H1 (cell line): ENCODE measurements around the gene EFCAB3.

ENCODE experiments used
- ATF2 ChIP-seq: IDR thresholded peaks from 2 replicates; pipeline ENCODE4 v1.6.1; 2012; ENCODE audit warnings: low read length, inconsistent platforms
- BACH1 ChIP-seq: IDR thresholded peaks from 2 replicates; pipeline ENCODE4 v1.6.1; 2012; ENCODE audit warnings: low read length, improper control_type of control experiment
- CHD2 ChIP-seq: IDR thresholded peaks from 2 replicates; pipeline ENCODE4 v1.6.1; 2012; ENCODE audit warnings: low read length, improper control_type of control experiment
- CTCF ChIP-seq, 3 experiments: IDR thresholded peaks; 1 replicate in 2 of 3; 2 replicates in 1 of 3; pipeline versions ENCODE4 v1.5.1 to v1.6.1; 2011; ENCODE audit warnings: low read length in 3 of 3, mild to moderate bottlenecking in 3 of 3, inconsistent platforms in 2 of 3, low read depth in 1 of 3, moderate library complexity in 1 of 3; ENCODE audit not compliant: insufficient read depth in 1 of 3; ENCODE audit errors: control extremely low read depth in 1 of 3
- EP300 ChIP-seq, 2 experiments: IDR thresholded peaks; 1 replicate in 1 of 2; 2 replicates in 1 of 2; pipeline ENCODE4 v1.6.1; 2011 to 2012; ENCODE audit warnings: low read depth in 2 of 2, low read length in 2 of 2, mild to moderate bottlenecking in 2 of 2, borderline replicate concordance in 1 of 2, inconsistent platforms in 1 of 2, moderate library complexity in 1 of 2
- EZH2 ChIP-seq: fragments of 200-600 bp; sonication (generic); IDR thresholded peaks from 2 replicates; pipeline ENCODE4 v1.7.1; 2012; ENCODE audit warnings: low read depth, mild to moderate bottlenecking, moderate library complexity, low read length, inconsistent platforms; ENCODE audit not compliant: severe bottlenecking
- KDM1A ChIP-seq: fragments of 200-600, 300-600 bp; sonication (generic); IDR thresholded peaks from 2 replicates; pipeline ENCODE4 v1.7.1; 2016; ENCODE audit warnings: mild to moderate bottlenecking, low read length, borderline replicate concordance
- POLR2A ChIP-seq, 2 experiments: IDR thresholded peaks; 1 replicate in 1 of 2; 2 replicates in 1 of 2; pipeline ENCODE4 v1.6.1; 2011; ENCODE audit warnings: low read depth in 2 of 2, low read length in 2 of 2, mild to moderate bottlenecking in 2 of 2; ENCODE audit errors: control extremely low read depth in 1 of 2
- SP1 ChIP-seq: IDR thresholded peaks from 2 replicates; pipeline ENCODE4 v1.6.1; 2011; ENCODE audit warnings: low read depth, low read length
- TAF1 ChIP-seq: IDR thresholded peaks from 2 replicates; pipeline ENCODE4 v1.6.1; 2011; ENCODE audit warnings: mild to moderate bottlenecking, low read depth, low read length

GRCh38 chr17:62405451-62405850, 25.1 kb downstream of the EFCAB3 start:
- TF ChIP-seq ATF2 (no peak), TAF1 (no peak), CTCF (IDR thresholded peaks at IDR 0.05; ENCODE audit: control extremely low read depth in 1 of 3, insufficient read depth in 1 of 3, low read depth in 1 of 3, low read length in 3 of 3) (no peak), POLR2A (IDR thresholded peaks at IDR 0.05; ENCODE audit: control extremely low read depth in 1 of 2, low read depth in 2 of 2, low read length in 2 of 2) (no peak), EP300 (IDR thresholded peaks at IDR 0.05; ENCODE audit: borderline replicate concordance in 1 of 2, low read depth in 2 of 2, low read length in 2 of 2) (no peak), EZH2 (no peak), BACH1 (no peak), CHD2 (no peak), KDM1A (no peak), SP1 (no peak)
